ENCODE data around the gene DHRSX. TPM values are rescaled to one million over a fixed set of nuclear protein-coding genes. Genes with fewer than 3 reads are reported as not detected.

The DHRSX gene
- total and polyA plus RNA-seq, 10 of the 15 experiments (the other 5 are each of a cell fraction or from before 2014, with no cell fraction given): 1.7 to 39.5 (median 16.5) TPM

DNA sequence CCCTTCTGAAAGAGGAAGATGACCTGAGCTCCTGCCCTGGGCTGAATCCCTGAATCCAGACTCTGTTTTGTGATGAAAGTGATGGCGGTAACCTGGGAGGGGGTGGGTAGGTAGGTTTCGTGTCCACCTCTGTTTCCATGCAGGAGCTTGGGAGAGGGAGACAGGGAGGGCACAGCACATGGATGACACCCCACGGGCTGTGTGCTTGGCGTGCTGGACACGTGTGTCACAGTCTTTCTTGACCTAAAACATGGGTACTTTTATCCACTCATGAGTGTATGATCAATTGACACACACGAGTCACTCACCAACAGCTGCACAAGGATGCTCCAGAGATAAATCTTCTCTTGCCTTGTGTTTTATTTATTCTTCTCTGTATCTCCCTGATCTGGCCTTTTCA is 111.5 kb downstream of the DHRSX start:
- in situ Hi-C loops (cut with MboI) (no loop called here), intact Hi-C loops (cut with micrococcal nuclease; ENCODE audit: unreplicated experiment) (no loop called here)
- no peak overlapping the region for H3K9ac ChIP-seq (ENCODE audit: control insufficient read depth, insufficient read depth, low read length)
- ChIA-PET CTCF (no interaction called here), POLR2A (no interaction called here), SMC1A (ENCODE audit: uncharacterized antibody, unreplicated experiment) (no interaction called here), RAD21 (ENCODE audit: unreplicated experiment) (no interaction called here)
- H4K20me1 ChIP-seq (ENCODE audit: control insufficient read depth, insufficient read depth): no peaks in the 10 kb centered on the region
- no peak overlapping the region for H3K27ac ChIP-seq (ENCODE audit: control insufficient read depth, insufficient read depth)
- H3K4me2 ChIP-seq (ENCODE audit: control insufficient read depth, insufficient read depth): no peak overlapping the region
- H3K79me2 ChIP-seq (ENCODE audit: control insufficient read depth, insufficient read depth, low read length): no peaks in the 10 kb centered on the region
- H3K4me3 ChIP-seq: no peak overlapping the region
- H3K27me3 ChIP-seq (replicated peaks in 1 of 2; ENCODE audit: control insufficient read depth in 2 of 2, insufficient read depth in 2 of 2, low read length in 1 of 2): no peaks in the 10 kb centered on the region
- TF ChIP-seq, protein P1, sequence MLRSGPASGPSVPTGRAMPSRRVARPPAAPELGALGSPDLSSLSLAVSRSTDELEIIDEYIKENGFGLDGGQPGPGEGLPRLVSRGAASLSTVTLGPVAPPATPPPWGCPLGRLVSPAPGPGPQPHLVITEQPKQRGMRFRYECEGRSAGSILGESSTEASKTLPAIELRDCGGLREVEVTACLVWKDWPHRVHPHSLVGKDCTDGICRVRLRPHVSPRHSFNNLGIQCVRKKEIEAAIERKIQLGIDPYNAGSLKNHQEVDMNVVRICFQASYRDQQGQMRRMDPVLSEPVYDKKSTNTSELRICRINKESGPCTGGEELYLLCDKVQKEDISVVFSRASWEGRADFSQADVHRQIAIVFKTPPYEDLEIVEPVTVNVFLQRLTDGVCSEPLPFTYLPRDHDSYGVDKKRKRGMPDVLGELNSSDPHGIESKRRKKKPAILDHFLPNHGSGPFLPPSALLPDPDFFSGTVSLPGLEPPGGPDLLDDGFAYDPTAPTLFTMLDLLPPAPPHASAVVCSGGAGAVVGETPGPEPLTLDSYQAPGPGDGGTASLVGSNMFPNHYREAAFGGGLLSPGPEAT (IDR thresholded peaks at IDR 0.05; ENCODE audit: low read depth): no peak
- TF ChIP-seq ETV6 (conservative IDR thresholded peaks at IDR 0.05 in 1 of 2, IDR thresholded peaks at IDR 0.05 in 1 of 2; ENCODE audit: borderline replicate concordance in 1 of 2, low read depth in 1 of 2) (no peak), HCFC1 (IDR thresholded peaks at IDR 0.05; ENCODE audit: low read length) (no peak)
- ATAC-seq (no peak), DNase-seq (ENCODE audit: low read depth, low spot score) (no peak), FAIRE-seq (no peak)
- H3K9me3 ChIP-seq (replicated peaks; ENCODE audit: control insufficient read depth, insufficient read depth, low read length): peaks cover 8% of the 10 kb centered on the region
- 93% methylated on average over 6 of the region's 6 CpGs for WGBS (ENCODE audit: insufficient coverage, insufficient replicate concordance, low lambda C conversion rate, missing lambda C conversion rate)
- no peak overlapping the region for H2AFZ ChIP-seq (ENCODE audit: control insufficient read depth, low read depth, low read length)
- no peaks in the 10 kb centered on the region for H3K4me1 ChIP-seq (ENCODE audit: control insufficient read depth, insufficient read depth, low read length)
- BruUV-seq (replicated peaks): no TSS peak
- peaks cover 0 to 6% of the 10 kb centered on the region in 2 experiments; a peak in 2 of 4 replicates for H3K36me3 ChIP-seq (ENCODE audit: control insufficient read depth in 2 of 2, insufficient read depth in 2 of 2, low read length in 1 of 2)

DNA sequence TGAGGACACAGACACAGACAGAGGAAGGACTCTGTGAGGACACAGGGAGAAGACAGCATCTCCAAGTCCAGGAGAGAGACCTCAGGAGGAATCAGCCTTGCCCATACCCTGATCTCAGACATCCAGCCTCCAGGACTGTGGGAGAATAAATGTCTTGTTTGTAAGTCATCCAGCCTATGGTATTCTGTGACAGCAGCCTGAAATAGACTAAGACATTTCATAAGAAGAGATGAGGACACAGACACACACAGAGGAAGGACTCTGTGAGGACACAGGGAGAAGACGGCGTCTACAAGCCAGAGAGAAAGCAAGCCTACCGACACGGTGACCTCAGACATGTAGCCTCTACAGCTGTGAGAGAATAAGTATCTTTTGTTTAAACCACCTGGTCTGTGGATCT is 112.1 kb downstream of the DHRSX start:
- RAD21 ChIA-PET (ENCODE audit: unreplicated experiment): no interaction called here
- 100% methylated on average over 4 of the region's 4 CpGs for WGBS (ENCODE audit: insufficient coverage, insufficient replicate concordance, low lambda C conversion rate, missing lambda C conversion rate)
- no peak for FAIRE-seq
- TF ChIP-seq, protein P2, sequence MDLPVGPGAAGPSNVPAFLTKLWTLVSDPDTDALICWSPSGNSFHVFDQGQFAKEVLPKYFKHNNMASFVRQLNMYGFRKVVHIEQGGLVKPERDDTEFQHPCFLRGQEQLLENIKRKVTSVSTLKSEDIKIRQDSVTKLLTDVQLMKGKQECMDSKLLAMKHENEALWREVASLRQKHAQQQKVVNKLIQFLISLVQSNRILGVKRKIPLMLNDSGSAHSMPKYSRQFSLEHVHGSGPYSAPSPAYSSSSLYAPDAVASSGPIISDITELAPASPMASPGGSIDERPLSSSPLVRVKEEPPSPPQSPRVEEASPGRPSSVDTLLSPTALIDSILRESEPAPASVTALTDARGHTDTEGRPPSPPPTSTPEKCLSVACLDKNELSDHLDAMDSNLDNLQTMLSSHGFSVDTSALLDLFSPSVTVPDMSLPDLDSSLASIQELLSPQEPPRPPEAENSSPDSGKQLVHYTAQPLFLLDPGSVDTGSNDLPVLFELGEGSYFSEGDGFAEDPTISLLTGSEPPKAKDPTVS (IDR thresholded peaks at IDR 0.05; ENCODE audit: low read depth, low read length): no peak
- TF ChIP-seq SREBF1 (IDR thresholded peaks at IDR 0.05; ENCODE audit: low read length): no peak
- TF ChIP-seq JUNB (IDR thresholded peaks at IDR 0.05): no peak
- TF ChIP-seq, protein P3, sequence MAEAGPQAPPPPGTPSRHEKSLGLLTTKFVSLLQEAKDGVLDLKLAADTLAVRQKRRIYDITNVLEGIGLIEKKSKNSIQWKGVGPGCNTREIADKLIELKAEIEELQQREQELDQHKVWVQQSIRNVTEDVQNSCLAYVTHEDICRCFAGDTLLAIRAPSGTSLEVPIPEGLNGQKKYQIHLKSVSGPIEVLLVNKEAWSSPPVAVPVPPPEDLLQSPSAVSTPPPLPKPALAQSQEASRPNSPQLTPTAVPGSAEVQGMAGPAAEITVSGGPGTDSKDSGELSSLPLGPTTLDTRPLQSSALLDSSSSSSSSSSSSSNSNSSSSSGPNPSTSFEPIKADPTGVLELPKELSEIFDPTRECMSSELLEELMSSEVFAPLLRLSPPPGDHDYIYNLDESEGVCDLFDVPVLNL (IDR thresholded peaks at IDR 0.05; ENCODE audit: low read depth, low read length): no peak
- TF ChIP-seq HDGF (IDR thresholded peaks at IDR 0.05): no peak
- no peak for TF ChIP-seq ASH2L (IDR thresholded peaks at IDR 0.05; ENCODE audit: borderline replicate concordance, low read depth)
- TF ChIP-seq CHD1 (IDR thresholded peaks at IDR 0.05; ENCODE audit: low read depth, low read length): no peak
- TF ChIP-seq, protein P4, sequence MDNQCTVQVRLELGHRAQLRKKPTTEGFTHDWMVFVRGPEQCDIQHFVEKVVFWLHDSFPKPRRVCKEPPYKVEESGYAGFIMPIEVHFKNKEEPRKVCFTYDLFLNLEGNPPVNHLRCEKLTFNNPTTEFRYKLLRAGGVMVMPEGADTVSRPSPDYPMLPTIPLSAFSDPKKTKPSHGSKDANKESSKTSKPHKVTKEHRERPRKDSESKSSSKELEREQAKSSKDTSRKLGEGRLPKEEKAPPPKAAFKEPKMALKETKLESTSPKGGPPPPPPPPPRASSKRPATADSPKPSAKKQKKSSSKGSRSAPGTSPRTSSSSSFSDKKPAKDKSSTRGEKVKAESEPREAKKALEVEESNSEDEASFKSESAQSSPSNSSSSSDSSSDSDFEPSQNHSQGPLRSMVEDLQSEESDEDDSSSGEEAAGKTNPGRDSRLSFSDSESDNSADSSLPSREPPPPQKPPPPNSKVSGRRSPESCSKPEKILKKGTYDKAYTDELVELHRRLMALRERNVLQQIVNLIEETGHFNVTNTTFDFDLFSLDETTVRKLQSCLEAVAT (IDR thresholded peaks at IDR 0.05): no peak
- no peak for TF ChIP-seq RUNX3 (IDR thresholded peaks at IDR 0.05; ENCODE audit: low read length)

More for the DNA sequence above, 112.1 kb downstream of the DHRSX start:
- Histone ChIP-seq H3K9ac (ENCODE audit: control insufficient read depth, insufficient read depth, low read length) (no peak overlapping the region), H3K4me2 (ENCODE audit: control insufficient read depth, insufficient read depth) (no peak overlapping the region), H3K27me3 (replicated peaks in 1 of 2; ENCODE audit: control insufficient read depth in 2 of 2, insufficient read depth in 2 of 2, low read length in 1 of 2) (no peaks in the 10 kb centered on the region), H2AFZ (ENCODE audit: control insufficient read depth, low read depth, low read length) (no peak overlapping the region), H3K36me3 (ENCODE audit: control insufficient read depth in 2 of 2, insufficient read depth in 2 of 2, low read length in 1 of 2) (peaks cover 0 to 6% of the 10 kb centered on the region in 2 experiments; a peak in 2 of 4 replicates), H3K27ac (ENCODE audit: control insufficient read depth, insufficient read depth) (no peak overlapping the region), H3K9me3 (replicated peaks; ENCODE audit: control insufficient read depth, insufficient read depth, low read length) (peaks cover 8% of the 10 kb centered on the region), H3K4me1 (ENCODE audit: control insufficient read depth, insufficient read depth, low read length) (no peaks in the 10 kb centered on the region), H4K20me1 (ENCODE audit: control insufficient read depth, insufficient read depth) (no peaks in the 10 kb centered on the region), H3K4me3 (no peak overlapping the region), H3K79me2 (ENCODE audit: control insufficient read depth, insufficient read depth, low read length) (no peaks in the 10 kb centered on the region)
- in situ Hi-C loops (cut with MboI): no loop called here
- ATAC-seq (no peak), DNase-seq (ENCODE audit: low read depth, low spot score) (no peak)
- CTCF ChIA-PET: no interaction called here
- SMC1A ChIA-PET (ENCODE audit: uncharacterized antibody, unreplicated experiment): no interaction called here
- no TSS peak for BruUV-seq (replicated peaks)
- intact Hi-C loops (cut with micrococcal nuclease; ENCODE audit: unreplicated experiment): no loop called here
- POLR2A ChIA-PET: no interaction called here
